IPS-11a (cell line): ENCODE measurements around the gene MYO1F.

ENCODE experiments used
- H3K4me3 ChIP-seq: one replicate; pipeline ENCODE4 v1.5.1; 2013; ENCODE audit warnings: low read depth, low read length, control low read depth

The MYO1F gene

DNA sequence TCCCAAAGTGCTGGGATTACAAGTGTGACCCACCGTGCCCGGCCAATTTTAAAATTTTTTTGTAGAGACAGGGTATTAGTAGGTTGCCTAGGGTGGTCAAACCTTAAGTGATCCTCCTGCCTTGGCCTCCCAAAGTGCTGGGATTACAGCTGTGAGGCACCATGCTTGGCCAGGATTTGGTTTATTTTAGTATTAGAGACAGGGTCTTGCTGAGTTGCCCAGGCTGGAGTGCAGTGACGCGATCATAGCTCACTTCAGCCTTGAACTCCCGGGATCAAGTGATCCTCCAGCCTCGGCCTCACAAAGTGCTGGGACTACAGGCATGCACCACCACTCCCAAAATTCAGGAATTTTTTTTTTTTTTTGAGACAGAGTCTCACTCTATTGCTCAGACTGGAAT lies 57.9 kb downstream of the MYO1F start:
- no peak overlapping the region for H3K4me3 ChIP-seq

DNA sequence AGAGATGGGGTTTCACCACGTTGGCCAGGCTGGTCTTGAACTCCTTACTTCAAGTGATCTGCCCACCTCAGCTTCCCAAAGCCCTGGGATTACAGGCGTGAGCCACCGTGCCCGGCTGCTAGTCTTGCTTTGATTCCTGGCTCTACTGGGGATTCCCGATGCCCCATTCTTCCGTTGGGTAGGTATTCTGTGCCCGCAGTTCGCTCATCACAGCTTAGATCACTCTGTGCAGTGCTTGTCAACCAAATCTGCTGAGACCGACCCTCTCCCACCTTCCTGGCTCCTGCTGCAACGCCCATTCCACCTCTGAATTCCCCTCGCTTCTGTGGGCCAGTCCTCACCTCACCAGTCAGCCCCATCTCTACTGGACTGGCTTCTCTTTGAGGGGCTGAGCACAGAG lies 58.7 kb downstream of the MYO1F start:
- no peak overlapping the region for H3K4me3 ChIP-seq

DNA sequence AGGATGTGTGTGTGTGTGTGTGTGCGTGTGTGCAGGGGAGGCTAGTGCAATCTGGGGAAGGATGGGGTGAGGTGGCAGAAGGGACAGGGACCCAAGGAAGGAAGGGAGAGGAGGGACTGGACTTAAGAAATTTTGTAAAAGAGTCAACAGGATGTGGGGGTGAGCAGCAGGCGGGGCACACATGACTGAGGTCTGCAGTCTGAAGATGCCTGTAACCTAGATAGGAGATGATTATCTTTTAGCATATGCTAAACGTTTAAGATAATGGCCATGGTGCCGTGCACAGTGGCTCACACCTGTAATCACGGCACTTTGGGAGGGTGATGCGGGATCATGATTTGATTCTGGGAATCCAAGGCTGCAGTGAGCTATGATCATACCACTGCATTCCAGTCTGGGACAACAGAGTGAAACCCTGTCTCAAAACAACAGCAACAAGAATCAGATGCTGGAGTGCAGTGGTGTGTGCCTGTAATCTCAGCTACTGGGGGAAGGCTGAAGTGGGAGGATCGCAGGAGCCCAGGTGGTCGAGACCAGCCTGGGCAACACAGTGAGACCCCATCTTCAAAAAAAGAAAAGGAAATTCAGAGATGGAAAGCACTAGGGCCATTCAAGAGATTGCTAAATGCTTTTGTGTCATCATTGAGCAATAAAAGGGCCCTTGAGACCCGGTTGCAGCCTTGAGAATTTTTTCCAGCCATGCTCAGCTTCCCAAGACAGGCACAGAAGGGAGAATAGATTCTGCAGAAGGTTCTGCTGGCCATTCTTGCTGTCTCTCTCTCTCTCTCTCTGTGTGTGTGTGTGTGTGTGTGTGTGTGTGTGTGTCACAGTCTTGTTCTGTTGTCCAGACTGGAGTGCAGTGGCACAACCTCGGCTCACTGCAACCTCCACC lies 59.4 kb downstream of the MYO1F start:
- H3K4me3 ChIP-seq: no peak overlapping the region

DNA sequence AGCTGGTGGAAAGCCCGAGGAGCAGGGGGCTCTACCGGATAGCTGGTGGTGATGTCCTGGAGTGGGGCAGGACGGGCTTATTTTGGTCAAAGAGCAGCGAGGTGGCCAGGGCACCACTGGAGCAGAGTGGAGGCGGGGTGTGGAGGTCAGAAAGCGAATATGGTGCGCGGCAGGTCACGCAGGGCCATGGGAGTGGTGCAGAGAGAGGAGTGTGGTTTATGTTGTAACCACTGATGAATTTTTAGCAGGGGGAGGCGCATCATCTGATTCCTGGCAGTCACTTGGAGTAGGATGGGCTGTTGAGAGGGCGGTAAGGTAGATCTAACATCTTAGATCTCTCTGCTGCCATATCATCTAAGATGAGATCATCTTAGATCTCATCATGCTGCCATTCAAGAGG lies 61.9 kb downstream of the MYO1F start:
- H3K4me3 ChIP-seq: no peak overlapping the region

DNA sequence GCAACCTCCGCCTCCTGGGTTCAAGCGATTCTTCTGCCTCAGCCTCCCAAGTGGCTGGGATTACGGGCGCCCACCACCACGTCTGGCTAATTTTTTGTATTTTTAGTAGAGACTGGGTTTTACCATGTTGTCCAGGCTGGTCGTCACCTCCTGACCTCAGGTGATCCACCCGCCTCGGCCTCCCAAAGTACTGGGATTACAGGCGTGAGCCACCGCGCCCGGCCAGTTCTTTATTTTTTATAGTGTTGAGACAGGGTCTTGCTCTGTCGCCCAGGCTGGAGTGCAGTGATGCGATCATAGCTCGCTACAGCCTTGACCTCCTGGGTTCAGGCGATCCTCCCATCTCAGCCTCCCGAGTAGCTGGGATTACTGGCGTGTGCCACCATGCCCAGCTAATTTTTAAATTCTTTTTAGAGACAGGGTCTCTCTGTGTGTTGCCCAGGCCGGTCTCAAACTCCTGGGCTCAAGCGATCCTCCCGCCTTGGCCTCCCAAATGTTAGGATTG lies 62.7 kb downstream of the MYO1F start:
- peak overlapping the region; percentile 83 for H3K4me3 ChIP-seq

DNA sequence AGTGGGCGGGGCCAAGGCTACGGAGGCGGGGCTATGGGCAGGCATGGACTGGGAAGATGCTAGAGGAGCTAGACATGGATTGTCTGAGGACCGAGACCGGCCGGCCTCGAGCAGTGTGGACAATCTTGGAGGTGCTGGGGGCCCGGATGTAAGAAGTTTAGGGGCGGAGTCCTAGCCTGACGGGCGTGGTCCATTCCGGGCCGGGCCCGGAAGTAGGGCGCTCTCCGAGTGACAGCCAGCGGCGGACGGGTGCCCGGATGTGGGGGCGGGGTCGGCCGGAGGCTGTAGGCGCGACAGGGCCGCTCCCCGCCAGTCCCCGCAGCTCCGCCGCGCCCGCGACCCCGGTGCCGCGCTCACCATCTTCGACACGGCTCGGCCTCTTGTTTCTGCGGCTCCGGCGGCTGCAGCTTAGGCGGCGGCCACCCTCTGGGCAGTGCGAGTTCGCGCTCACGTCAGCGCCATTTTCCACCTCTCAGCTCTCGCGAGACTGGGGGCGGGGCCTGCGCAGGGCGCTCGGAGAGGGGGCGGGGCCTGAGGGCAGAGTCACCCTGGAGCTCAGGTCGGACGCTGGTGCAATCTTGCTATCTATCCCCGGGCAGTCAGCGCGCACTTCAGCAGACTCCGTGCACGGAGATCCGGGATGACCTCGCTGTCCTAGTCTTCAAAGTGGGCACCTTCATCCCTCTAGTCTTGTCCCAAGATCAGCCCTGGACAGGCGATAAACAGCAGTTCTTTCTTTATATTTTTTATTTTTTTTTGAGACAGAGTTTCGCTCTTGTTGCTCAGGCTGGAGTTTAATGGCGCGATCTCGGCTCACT lies 63.3 kb downstream of the MYO1F start, which contains the start of gene ZNF414:
TSS of gene ZNF414 (minus strand) at position 481 of the 818 bp plus-strand sequence. CDS start at position 360, 121 bp downstream.
- peak within 1 kb of the TSS; percentile 83 for H3K4me3 ChIP-seq

DNA sequence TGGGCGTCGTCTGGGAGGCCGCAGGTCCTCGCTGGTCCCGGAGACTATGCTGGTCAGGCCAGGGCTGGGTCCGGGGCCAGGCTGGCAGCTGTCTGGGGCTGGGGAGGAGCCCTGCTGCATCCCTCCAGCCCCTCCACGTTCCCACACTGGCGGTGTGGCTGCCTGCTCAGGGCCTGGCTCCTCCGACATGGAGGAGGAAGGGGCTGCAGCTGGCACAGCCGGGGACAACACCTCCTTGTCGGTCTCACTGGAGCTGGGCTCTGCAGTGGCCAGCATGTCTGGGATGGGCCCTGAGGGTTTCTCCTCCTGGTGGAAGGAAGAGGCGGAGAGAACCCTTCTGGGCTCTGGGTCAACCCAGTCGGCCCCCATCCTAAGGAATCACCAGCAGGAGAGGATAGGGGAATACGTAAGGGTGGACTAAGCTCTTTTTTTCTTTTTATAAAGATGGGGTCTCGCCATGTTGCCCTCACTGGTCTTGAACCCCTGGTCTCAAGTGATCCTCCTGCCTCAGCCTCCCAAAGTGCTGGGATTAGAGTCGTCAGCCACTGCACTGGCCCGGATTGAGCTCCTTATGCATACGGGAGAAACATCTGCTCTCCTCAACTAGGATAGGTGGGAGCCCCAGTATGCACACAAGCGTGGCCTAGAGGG lies 64.1 kb downstream of the MYO1F start:
- peak overlapping the region; percentile 83 for H3K4me3 ChIP-seq

DNA sequence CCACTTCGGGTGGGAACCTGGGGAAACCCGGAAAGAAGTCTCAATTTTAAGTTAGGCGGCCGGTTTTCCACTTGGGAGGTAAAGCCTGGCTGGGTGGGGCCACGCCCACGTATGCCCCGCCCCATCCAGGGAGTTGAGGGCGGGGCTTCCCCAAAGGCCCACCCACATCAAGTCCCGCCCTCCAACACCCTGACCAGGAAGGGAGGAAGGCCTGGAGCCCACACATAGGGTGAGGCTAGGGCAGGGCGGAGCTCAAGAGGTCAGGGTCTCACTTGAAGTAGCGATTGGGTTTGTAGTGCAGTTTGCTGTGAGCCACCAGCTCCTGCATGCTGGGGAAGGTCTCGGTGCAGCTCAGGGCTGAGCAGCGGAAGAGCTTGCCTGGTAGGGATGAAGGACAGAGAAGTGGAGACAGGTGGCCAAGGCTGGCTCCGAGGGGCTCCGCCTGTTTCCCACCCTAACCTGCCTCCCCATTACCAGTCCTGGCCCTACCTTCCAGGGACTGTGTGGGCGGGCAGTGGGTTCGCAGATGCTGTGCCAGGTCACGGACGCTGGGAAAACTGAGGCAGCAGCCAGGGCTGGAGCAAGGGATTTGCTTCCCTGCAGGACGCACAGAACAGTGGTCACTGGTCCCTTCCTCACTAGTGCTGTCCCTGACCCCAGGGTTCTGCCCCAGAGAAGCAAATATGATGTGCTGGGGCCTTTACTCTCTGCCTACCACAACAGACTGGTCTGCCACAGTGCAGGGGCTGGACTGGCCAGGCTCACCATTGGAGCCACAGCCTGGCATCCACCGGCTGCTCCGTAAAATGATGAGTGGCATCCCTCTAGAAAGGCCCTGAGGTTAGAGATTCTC lies 64.9 kb downstream of the MYO1F start:
- H3K4me3 ChIP-seq: no peak overlapping the region

DNA sequence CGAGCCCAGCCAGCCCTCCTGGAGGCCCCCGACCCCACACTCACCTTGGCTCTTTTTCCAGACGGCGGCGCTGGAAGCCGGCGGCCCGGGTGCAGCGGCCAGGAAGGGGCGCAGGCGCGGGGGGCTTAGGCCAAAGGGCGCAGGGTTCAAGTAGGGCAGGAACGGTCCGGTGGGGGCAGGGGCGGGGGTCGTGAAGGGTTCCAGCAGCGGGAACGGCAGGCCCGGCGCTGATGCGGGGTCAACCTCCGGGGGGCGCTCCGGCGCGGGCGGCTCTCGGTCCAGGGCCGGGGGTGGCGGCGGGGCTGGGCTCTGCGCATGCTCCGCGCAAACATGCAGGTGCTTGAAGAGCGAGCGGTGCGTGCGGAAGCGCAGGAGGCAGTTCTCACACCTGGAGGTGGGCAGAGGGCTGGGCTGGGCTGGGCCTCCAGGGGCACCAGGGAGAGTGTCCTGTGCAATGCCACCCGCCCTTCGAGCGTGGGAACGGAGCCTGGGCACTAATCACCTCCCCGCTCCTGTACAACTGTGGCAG lies 65.6 kb downstream of the MYO1F start:
- no peak overlapping the region for H3K4me3 ChIP-seq

DNA sequence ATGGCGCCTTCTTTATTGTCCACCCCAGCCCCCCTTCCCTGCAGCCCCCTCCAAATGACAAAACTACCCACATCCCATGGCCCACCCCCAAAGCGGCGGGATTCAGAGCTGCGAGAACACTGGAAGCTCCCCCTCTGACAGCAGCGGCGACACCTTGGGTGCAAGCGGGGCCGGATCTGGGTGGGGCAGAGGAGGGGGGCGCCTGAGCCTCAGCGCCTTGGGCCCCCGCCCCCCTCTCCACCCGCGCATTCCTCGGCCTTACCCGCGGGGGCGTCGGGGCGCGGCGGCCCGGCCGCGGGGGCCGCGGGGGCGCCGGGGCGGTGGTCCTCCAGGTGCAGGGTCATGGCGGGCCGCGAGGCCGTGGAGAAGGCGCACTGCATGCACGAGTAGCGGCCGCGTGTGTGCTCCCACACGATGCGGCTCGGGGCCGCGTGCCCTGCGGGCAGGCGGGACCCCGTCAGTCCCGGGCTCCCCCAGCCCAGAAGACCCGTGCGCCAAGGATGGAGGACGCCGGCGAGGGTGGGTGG lies 66.6 kb downstream of the MYO1F start:
- H3K4me3 ChIP-seq: no peak overlapping the region

DNA sequence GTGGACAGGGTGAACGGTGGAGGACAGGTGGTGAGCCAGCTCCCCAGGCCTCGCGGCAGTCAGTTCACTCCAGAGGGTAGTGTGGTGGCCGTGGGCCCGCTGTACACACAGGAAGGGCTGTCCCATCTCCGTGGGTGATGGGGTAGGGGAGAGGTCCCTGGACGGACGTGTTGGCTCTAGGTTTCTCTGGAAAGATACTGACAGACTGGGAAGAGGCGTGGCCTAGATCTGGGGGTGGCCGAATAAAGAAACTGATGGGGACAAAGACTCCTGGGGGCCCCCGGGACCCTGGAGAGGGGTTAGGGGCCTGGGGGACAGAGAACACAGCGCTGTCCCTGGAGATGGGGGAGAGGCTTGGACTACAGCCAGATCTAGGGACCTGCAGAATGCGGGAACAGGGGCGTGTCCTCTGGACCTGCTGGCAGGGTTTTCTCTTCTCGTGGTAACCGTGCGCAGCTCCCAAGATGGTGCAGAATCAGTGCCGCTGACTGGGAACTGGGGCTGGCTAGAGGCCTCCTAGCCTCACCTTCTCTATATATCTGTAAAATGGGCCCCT lies 70.8 kb downstream of the MYO1F start:
- H3K4me3 ChIP-seq: no peak overlapping the region

DNA sequence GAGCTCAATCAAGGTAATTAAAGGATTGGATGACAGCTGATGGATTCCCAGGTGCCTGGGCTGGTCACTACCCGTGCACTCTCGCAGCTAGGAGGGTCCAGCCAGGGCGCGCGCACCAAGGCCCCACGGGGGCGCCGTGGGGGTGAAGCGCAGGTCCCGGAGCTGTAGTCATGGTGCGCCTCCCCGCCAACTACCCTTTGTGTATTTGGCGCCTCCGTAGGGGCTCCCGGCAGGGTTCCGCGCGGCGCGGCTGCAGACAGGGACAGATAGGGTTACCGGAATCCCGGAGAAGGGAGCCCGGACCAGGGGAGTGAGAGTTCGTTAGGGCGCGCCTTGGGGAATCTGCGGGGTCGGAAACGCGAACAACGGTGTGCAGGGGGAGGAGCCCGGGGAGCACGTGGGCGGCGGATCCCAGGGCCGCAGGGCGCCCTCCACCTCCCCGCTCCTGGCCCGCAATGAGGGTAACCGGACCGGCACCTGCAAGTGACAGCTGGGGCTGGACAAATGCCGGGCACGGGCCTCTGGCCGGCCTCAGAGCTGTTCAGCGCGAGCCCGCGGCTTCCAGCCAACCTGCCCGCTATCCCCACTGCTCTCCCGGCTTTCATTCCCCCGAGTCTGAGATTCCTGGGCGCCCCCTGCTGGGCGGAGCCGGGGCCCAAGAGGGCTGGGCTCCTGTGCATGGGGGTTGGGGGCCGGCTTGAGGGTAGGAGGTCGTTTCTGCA lies 71.4 kb downstream of the MYO1F start:
- H3K4me3 ChIP-seq: peak overlapping the region; percentile 56

DNA sequence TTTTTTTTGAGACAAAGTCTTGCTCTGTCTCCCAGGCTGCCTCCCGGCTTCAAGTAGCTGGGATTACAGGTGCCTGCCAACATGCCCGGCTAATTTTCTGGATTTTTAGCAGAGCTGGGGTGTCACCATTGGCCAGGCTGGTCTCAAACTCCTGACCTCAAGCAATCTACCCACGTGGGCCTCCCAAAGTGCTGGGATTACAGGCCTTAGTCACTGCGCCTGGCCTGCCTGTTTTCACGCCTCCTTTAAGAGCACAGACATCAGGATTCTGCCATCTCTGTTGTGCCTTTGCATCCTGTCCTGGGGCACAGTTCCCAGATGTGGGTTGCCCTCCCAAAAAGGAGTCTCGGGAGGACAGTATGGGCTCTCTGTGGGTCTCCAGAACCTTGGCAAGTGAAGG lies 72.3 kb downstream of the MYO1F start:
- no peak overlapping the region for H3K4me3 ChIP-seq

DNA sequence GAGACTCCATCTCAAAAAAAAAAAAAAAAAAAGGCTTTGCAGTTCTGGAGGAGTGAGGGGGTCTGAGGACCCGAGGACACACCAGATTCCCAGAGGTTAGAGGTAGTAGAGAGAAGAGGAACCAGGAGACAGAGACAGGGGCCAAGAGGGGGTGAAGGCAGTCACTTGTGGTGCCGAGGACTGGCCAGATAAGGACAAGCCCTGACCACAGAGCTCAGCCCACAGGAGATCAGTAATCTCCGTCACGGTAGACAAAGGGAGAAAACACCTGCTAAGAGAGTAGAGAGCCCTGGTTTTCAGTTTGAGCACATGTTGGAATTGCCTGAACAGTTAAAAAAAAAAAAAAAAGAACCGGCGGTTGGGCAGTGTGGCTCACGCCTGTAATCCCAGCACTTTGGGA lies 73.1 kb downstream of the MYO1F start:
- H3K4me3 ChIP-seq: no peak overlapping the region

DNA sequence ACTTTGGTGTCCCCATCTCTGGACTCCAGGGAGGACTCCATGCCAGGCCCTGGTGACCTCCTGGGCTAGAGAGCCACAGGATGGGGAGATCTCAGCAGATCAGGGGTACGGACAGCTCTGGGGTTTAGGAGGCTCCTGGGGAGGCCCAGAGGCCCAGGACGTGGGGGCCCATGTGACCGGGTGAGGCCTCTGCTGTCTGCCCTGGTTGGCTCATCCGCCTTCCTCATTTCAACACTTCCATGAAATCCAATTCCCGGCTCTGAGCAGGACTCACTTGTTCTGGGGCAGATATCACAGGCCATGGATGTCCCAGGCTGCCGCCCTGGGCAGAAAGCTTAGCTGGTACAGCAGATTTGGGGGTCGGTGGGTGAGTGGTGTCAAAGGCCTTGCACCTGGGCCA lies 73.7 kb downstream of the MYO1F start:
- H3K4me3 ChIP-seq: no peak overlapping the region

DNA sequence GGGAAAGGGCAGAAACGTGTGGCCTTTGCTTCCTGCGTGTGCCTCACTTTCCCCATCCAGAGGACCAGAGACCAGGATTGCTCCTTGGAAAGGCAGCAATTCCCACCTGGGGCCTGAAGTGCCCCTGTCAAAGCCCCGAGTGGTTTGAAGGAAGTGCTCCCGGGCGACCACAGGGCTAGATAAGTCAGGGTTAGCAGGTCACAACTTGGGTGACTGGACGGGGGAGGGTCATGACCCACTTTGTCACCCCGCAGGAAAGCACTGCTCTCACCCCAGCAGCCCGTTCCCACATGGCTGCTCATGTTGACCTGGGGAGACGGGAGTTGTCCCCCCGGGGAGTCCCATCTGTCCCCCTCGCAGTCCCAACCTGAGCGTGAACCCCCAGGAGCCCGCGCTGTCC lies 75.3 kb downstream of the MYO1F start:
- no peak overlapping the region for H3K4me3 ChIP-seq

DNA sequence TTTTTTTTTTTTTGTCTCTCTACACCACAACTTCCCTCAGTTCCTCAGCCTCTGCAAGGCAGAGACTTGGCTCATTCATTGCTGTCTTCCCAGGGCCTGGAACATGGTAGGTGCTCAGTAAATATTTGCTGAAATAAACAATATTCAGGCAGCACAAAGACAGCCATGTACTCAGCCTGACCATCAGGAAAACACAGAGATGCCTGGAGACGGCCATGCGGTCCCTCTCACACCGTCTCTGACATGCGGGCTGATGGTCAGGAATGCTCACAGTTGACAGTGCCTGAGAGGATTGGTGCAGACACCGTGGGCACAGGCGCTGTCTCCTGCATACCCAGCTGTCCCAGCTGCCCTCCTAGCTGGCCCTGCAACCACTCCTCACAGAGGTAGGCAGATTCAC lies 75.7 kb downstream of the MYO1F start:
- H3K4me3 ChIP-seq: no peak overlapping the region

DNA sequence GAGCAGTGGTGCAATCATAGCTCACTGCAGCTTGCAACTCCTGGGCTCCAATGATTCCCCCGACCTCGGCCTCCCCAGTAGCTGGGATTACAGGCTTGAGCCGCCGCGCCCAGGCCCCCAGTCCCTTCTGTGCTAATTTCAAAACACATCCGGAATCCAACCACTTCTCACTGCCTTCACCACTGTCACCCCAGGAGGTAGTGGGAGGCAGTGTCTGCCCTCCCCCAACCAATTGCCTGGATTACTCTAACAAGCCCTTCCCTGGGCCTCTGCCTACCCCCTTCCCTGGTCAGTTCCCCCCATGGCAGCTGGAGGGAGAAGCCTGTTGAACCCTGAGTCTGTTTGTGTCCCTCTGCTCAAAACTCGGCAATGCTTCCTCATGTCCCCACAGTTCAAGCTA lies 77.1 kb downstream of the MYO1F start:
- no peak overlapping the region for H3K4me3 ChIP-seq
